ENCODE results near the gene PNMT. TPM values are rescaled to one million over a fixed set of nuclear protein-coding genes. Genes with fewer than 3 reads are reported as not detected.

PNMT gene
- total RNA-seq, 1 donor from 2014 or later = 0.22 TPM

- H3K4me3 Mint-ChIP-seq (ENCODE audit: unreplicated experiment) = no peak overlapping the region
- no peak for DNase-seq (ENCODE audit: low spot score)
- H3K4me1 Mint-ChIP-seq (ENCODE audit: low read depth) = peaks cover 23% of the 10 kb centered on the region
- H3K36me3 Mint-ChIP-seq (ENCODE audit: low read depth) = peaks cover 3% of the 10 kb centered on the region
- no peaks in the 10 kb centered on the region for H3K9me3 Mint-ChIP-seq (ENCODE audit: low read depth)
- H3K27me3 Mint-ChIP-seq (ENCODE audit: low read depth) = peaks cover 21% of the 10 kb centered on the region
- no peak overlapping the region for H3K27ac Mint-ChIP-seq (ENCODE audit: unreplicated experiment)
- TF ChIP-seq CTCF (IDR thresholded peaks at IDR 0.05) = no peak
Measured at GRCh38 chr17:39622380-39623006, 45.8 kb upstream of the PNMT start.

GRCh38 chr17:39623356-39623950, 44.8 kb upstream of the PNMT start:
- TF ChIP-seq CTCF (IDR thresholded peaks at IDR 0.05) = peak; percentile 91
- Mint-ChIP-seq H3K9me3 (ENCODE audit: low read depth) (no peaks in the 10 kb centered on the region), H3K27ac (ENCODE audit: unreplicated experiment) (no peak overlapping the region), H3K4me1 (ENCODE audit: low read depth) (peaks cover 20% of the 10 kb centered on the region), H3K4me3 (ENCODE audit: unreplicated experiment) (no peak overlapping the region), H3K27me3 (ENCODE audit: low read depth) (peaks cover 27% of the 10 kb centered on the region), H3K36me3 (ENCODE audit: low read depth) (peaks cover 3% of the 10 kb centered on the region)
- no peak for DNase-seq (ENCODE audit: low spot score)

DNA sequence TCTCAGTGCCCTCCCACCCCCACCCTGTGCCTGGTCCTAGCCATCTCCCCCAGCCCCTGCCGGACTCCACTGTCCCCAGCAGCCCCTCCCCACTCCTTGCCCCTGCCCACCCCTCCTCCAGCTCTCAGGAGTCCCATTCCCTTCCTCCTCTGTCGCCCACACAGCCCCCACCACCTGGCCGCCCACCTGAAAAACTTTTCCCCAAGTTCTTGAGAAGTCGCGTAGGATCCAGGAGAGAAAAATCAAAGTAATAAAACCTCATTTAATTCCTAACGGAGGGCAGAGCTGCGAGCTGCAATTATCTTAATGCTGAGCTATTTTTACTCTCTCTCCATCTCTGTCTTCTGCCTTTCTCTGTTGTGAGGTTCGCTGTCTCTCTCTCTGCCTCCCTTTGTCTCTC, 43.9 kb upstream of the PNMT start:
- Mint-ChIP-seq H3K27me3 (ENCODE audit: low read depth) (peaks cover 31% of the 10 kb centered on the region), H3K36me3 (ENCODE audit: low read depth) (peaks cover 3% of the 10 kb centered on the region), H3K9me3 (ENCODE audit: low read depth) (no peaks in the 10 kb centered on the region), H3K4me1 (ENCODE audit: low read depth) (peaks cover 17% of the 10 kb centered on the region), H3K4me3 (ENCODE audit: unreplicated experiment) (no peak overlapping the region), H3K27ac (ENCODE audit: unreplicated experiment) (no peak overlapping the region)
- no peak for DNase-seq (ENCODE audit: low spot score)
- no peak for TF ChIP-seq CTCF (IDR thresholded peaks at IDR 0.05)

GRCh38 chr17:39625198-39625785, 43.0 kb upstream of the PNMT start:
- peak; percentile 36 for DNase-seq (ENCODE audit: low spot score)
- Mint-ChIP-seq H3K27ac (ENCODE audit: unreplicated experiment) (no peak overlapping the region), H3K4me3 (ENCODE audit: unreplicated experiment) (no peak overlapping the region), H3K27me3 (ENCODE audit: low read depth) (peaks cover 33% of the 10 kb centered on the region), H3K36me3 (ENCODE audit: low read depth) (peaks cover 3% of the 10 kb centered on the region), H3K4me1 (ENCODE audit: low read depth) (peaks cover 17% of the 10 kb centered on the region), H3K9me3 (ENCODE audit: low read depth) (no peaks in the 10 kb centered on the region)
- no peak for TF ChIP-seq CTCF (IDR thresholded peaks at IDR 0.05)

GRCh38 chr17:39626171-39627046, 41.8 kb upstream of the PNMT start, which contains the start of gene PPP1R1B:
Gene PPP1R1B, plus strand, starts transcription at chr17:39626952. Its CDS starts 441 bp downstream, at chr17:39627393.
- Mint-ChIP-seq H3K27me3 (ENCODE audit: low read depth) (peaks cover 40% of the 10 kb centered on the region), H3K36me3 (ENCODE audit: low read depth) (peaks cover 3% of the 10 kb centered on the region), H3K9me3 (ENCODE audit: low read depth) (no peaks in the 10 kb centered on the region), H3K27ac (ENCODE audit: unreplicated experiment) (no peak within 1 kb of the TSS), H3K4me3 (ENCODE audit: unreplicated experiment) (peak within 1 kb of the TSS; percentile 65), H3K4me1 (ENCODE audit: low read depth) (peaks cover 17% of the 10 kb centered on the region)
- no peak for DNase-seq (ENCODE audit: low spot score)
- no peak for TF ChIP-seq CTCF (IDR thresholded peaks at IDR 0.05)
